22Rv1 (cell line): ENCODE results near the gene LIPG.

Source experiments
- CTCF ChIP-seq: fragments of 450-650 bp; IDR thresholded peaks from 2 replicates; pipeline ENCODE4 v1.5.1; 2017; ENCODE audit warnings: mild to moderate bottlenecking
- ZFX ChIP-seq: fragments of 450-650 bp; IDR thresholded peaks from 2 replicates; pipeline ENCODE4 v1.6.1; 2017; ENCODE audit warnings: antibody characterized with exemption, borderline replicate concordance

GRCh38 chr18:49617329-49617695, 55.5 kb downstream of the LIPG start:
- TF ChIP-seq CTCF (no peak), ZFX (no peak)
